ENCODE data around the gene PIM3. TPM values are rescaled to one million over a fixed set of nuclear protein-coding genes. Genes with fewer than 3 reads are reported as not detected.
A peak's percentile ranks its signal among the peaks of the same experiment; 100 is the strongest.

The PIM3 gene
- total RNA-seq, 1 donor from 2014 or later, result 197 TPM

- no peak for DNase-seq (ENCODE audit: extremely low read depth, low read depth, low spot score)
Observed at GRCh38 chr22:49966041-49966773, 5.6 kb downstream of the PIM3 start.

DNA sequence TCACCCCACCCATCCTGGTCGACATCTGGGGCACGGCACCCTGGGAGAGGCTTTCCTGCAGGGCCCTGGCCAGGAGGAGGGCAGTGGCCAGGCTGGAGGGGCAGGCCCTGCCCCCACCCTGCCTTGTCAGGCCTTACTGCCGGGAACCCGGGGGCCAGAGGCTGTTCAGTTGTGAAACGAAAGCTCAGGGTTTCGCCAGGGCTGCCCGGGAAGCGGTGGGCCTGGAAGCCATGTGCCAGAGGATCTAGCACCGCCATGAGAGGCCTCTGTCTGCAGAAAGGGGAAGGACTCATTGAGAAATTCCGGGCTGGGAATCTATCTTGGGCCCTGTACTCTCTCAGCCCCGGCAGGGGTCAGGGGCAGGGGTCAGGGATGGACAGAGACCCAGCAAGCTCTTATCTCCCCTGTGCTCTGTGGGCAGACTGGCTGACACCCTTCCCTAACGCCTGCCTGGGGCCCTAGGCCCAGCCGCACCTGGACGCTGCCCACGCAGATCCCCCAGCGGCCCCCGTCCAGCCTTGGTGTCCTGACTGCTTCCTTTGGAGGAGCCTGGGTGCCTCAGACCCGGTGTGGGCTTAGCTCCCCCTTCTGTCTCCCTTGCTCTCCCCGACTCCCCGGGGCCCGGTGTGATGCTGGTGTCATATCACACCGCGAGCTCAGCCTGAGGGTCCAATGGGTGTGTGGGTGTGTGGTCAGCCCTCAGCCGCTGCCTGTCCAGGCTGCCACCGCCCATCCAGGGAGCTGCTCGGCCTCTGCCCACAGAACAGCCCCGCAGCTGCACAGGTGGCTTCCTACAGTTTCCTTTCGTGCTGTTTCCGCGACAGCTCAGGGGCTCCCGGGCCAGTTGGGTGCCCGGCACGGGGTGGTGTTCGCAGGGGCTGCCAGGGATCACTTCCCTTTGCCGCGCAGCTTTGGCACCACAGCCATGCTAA lies 6.5 kb downstream of the PIM3 start:
- DNase-seq (ENCODE audit: extremely low read depth, low read depth, low spot score), result no peak

GRCh38 chr22:49967706-49968208 lies 7.2 kb downstream of the PIM3 start:
- no peak for DNase-seq (ENCODE audit: extremely low read depth, low read depth, low spot score)

DNA sequence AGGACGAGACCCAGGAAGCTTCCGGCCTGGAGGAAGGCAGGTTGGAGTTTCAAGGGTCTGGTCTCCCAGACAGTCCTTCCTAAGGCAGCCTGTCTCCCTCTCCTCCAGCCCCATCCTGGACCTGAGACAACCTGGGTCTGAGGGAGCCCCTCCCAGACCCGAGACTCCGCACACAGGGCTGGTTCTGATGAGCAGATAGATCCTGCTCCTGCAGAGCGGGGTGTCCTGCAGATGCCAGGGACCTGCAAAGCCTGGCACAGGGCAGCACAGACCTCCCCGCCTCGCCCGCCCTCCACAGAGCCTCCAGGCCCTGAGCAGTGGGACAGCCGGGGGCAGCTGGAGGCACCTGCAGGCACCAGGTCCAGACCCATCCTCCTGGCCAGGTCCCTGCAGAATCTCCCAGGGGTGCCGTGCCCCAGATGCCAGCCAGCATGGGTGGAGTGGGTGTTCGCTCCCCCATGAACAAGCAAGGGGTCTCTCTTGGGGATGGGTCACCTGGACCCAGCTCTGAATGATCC lies 7.8 kb downstream of the PIM3 start:
- no peak for DNase-seq (ENCODE audit: extremely low read depth, low read depth, low spot score)

DNA sequence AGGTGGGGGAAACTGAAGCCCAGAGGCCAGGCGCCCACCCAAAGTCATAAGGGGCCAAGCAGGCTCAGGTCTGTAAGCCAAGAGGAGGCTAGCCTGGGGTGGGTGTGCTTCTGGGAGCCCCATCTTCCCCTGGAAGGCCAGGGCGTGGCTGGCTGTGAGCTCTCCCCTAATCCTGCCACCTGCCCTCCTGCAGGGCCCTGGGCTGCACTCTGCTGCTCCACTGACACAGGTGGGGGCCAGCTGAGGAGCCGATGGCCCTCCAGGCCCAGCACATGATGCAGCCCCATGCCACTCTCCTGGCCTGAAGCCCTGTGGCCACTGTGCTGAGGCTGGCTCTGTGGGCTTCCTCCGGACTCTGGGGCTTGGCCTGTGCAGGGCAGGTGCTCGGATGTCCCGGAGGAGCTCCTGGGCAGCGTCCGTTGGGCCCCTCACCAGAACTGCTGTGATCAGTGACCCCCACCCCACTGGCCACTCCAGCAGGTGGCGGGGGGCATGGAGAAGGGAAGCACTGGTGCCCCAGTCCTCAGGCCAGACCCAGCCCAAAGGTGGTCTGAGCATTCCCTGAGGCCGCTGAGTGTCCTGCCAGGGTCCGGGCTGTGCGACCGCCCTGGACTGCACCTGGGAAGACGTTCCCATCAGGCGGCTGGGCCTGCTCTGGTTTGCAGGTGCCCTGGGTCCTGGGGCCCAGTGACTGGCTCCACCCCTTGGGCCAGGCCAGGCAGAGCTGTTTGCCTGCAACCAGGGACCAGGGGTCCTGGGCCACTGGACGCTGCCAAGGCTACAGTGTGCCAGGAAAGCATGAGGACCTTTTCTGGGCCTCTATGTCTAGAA lies 8.5 kb downstream of the PIM3 start:
- DNase-seq (ENCODE audit: extremely low read depth, low read depth, low spot score), result no peak

GRCh38 chr22:49969751-49970527 lies 9.4 kb downstream of the PIM3 start:
- DNase-seq (ENCODE audit: extremely low read depth, low read depth, low spot score), result no peak

DNA sequence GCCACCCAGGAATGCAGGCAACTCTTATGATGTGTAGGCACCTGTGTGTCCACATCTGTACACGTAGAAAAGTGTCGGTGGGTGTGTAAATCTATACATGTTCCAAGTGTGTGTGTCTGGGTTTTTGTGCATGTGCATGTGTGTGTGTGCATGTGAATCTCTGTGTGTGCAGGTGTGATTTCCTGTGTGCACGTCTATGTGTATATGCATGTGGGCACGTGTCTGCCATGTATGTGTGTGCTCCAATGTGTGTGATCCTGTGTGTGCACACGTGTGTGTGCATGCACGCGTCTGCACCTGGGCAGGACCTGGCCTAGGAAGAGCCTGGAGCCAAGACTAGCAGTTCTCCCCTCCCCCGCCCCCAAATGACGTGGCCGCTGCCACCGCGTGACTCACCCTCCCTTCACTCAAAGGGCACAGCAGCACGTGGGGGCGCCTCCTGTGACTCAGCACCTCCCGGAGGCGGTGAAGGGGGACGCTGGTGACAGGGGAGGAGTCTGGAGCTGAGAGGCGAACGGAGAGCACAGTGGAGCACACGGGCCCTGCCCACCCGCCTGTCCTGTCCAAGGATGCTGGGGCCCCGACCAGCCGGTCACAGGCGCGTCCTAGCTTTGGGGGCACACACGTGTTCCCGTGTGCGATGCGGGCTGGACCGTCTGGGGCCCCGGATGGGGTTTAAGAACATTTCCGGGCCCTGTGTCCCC lies 10.1 kb downstream of the PIM3 start:
- DNase-seq (ENCODE audit: extremely low read depth, low read depth, low spot score), result peak; percentile 71

- DNase-seq (ENCODE audit: extremely low read depth, low read depth, low spot score), result no peak
Observed at GRCh38 chr22:49971232-49972162, 10.9 kb downstream of the PIM3 start.

DNA sequence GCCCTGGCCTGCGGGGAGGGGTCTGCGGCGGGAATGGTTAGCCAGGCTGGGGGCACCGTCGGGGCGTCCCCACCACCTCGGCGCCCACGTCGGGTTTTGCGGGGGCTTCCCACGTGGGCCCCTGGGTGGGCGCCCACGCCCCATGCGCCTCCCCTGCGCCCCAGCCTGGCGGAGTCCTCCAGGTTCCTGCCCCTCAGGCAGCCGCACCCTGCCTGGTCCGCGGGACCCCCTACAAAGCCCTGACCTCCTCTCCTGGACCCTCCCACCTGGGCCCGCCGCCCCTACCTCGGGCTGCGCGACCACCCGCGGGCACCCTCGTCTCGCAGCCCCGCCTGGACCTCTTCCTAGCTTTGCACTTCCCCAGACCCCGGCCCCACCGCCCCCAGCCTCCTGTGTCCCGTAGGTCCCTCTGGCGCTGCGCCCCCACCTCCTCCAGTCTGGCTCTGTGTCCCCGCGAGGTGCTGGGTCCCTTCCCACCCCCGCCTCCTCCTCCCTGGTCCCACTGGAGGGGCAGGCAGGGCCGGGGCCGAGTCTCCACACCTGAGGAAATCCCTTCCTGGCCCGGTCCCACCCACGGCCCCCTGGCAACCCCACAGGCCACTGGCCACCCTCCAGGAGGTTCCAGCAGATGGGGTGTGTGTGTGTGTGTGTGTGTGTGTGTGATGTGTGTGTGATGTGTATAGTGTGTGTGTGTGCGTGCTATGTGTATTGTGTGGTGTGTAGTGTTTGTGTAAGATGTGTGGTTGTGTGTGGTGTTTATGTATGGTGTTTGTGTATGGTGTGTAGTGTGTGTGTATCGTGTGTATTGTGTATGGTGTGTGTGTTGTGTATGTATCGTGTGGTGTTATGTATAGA lies 11.8 kb downstream of the PIM3 start:
- no peak for DNase-seq (ENCODE audit: extremely low read depth, low read depth, low spot score)

- no peak for DNase-seq (ENCODE audit: extremely low read depth, low read depth, low spot score)
Observed at GRCh38 chr22:49973018-49973961, 12.7 kb downstream of the PIM3 start.

GRCh38 chr22:49975543-49976389 lies 15.2 kb downstream of the PIM3 start:
- DNase-seq (ENCODE audit: extremely low read depth, low read depth, low spot score), result no peak

GRCh38 chr22:49976439-49977175 lies 16.0 kb downstream of the PIM3 start:
- DNase-seq (ENCODE audit: extremely low read depth, low read depth, low spot score), result no peak

GRCh38 chr22:49977578-49977977 lies 17.0 kb downstream of the PIM3 start:
- DNase-seq (ENCODE audit: extremely low read depth, low read depth, low spot score), result no peak

GRCh38 chr22:49979587-49980264 lies 19.2 kb downstream of the PIM3 start:
- DNase-seq (ENCODE audit: extremely low read depth, low read depth, low spot score), result no peak
